HEK293 (cell line): ENCODE data around the gene RND2.

Source experiments
- CTCF ChIA-PET: fragments of 350-600 bp; formaldehyde crosslinking; extraction: SDS; loops from one replicate; lab custom pipeline; 2021; ENCODE audit warnings: antibody characterized with exemption; lab: Yijun Ruan, JAX
- POLR2A ChIA-PET: fragments of 300-600 bp; formaldehyde crosslinking; extraction: SDS; loops from one replicate; lab custom pipeline; 2020; ENCODE audit warnings: antibody characterized with exemption, inconsistent platforms; lab: Yijun Ruan, JAX
- H3K27ac ChIP-seq: fragments of 200-500 bp; sonication (Bioruptor generic); 2 replicates; pipeline ENCODE4 v1.5.1; 2014; ENCODE audit warnings: low read depth, low read length, control low read depth, inconsistent platforms; ENCODE audit errors: extremely low read depth
- H3K36me3 ChIP-seq, 2 experiments: fragments of 200-500 bp in 1 of 2; sonication (Bioruptor generic) in 1 of 2; 1 replicate in 1 of 2; 2 replicates in 1 of 2; pipeline ENCODE4 v1.5.1; 2014 to 2017; ENCODE audit warnings: inconsistent platforms in 2 of 2, low read length in 2 of 2; ENCODE audit not compliant: control insufficient read depth in 2 of 2, insufficient read depth in 1 of 2
- H3K4me1 ChIP-seq: fragments of 200-500 bp; sonication (Bioruptor generic); 2 replicates; pipeline ENCODE4 v1.5.1; 2014; ENCODE audit warnings: mild to moderate bottlenecking, low read length, inconsistent platforms; ENCODE audit not compliant: control insufficient read depth, insufficient read depth
- H3K4me3 ChIP-seq: 2 replicates; pipeline ENCODE4 v1.5.1; 2011; ENCODE audit warnings: low read depth, mild to moderate bottlenecking, control low read depth, low read length, moderate library complexity
- H3K9me3 ChIP-seq: fragments of 200-500 bp; sonication (Bioruptor generic); 2 replicates; pipeline ENCODE4 v1.5.1; 2014; ENCODE audit warnings: low read depth, low read length, inconsistent platforms; ENCODE audit not compliant: control insufficient read depth, insufficient read depth
- BCL11A ChIP-seq: fragments of 450-650 bp; formaldehyde crosslinking; IDR thresholded peaks from 2 replicates; pipeline ENCODE4 v1.5.1; 2016; ENCODE audit warnings: low read depth, missing biosample characterization, missing genetic modification characterization
- CTCF ChIP-seq: fragments of 450-650 bp; formaldehyde crosslinking; IDR thresholded peaks from 2 replicates; pipeline ENCODE4 v1.5.1; 2016; ENCODE audit warnings: missing biosample characterization, missing genetic modification characterization
- KLF17 ChIP-seq: fragments of 450-650 bp; formaldehyde crosslinking; IDR thresholded peaks from 2 replicates; pipeline ENCODE4 v1.5.1; 2016; ENCODE audit warnings: missing biosample characterization, missing genetic modification characterization
- PATZ1 ChIP-seq: fragments of 450-650 bp; formaldehyde crosslinking; IDR thresholded peaks from 2 replicates; pipeline ENCODE4 v1.5.1; 2016; ENCODE audit warnings: missing biosample characterization, missing genetic modification characterization
- SCRT2 ChIP-seq: fragments of 450-650 bp; formaldehyde crosslinking; IDR thresholded peaks from 2 replicates; pipeline ENCODE4 v1.5.1; 2016; ENCODE audit warnings: missing biosample characterization, missing genetic modification characterization
- SP7 ChIP-seq: fragments of 450-650 bp; formaldehyde crosslinking; IDR thresholded peaks from 2 replicates; pipeline ENCODE4 v1.5.1; 2016; ENCODE audit warnings: missing biosample characterization, missing genetic modification characterization
- ZBTB11 ChIP-seq: fragments of 450-650 bp; formaldehyde crosslinking; conservative IDR thresholded peaks from 2 replicates; pipeline ENCODE4 v1.5.1; 2016; ENCODE audit warnings: low read depth, missing biosample characterization, missing genetic modification characterization
- ZBTB48 ChIP-seq: fragments of 450-650 bp; formaldehyde crosslinking; IDR thresholded peaks from 2 replicates; pipeline ENCODE4 v1.5.1; 2016; ENCODE audit warnings: missing biosample characterization, missing genetic modification characterization
- ZBTB7A ChIP-seq: fragments of 450-650 bp; formaldehyde crosslinking; IDR thresholded peaks from 2 replicates; pipeline ENCODE4 v1.5.1; 2016; ENCODE audit warnings: low read depth, missing biosample characterization, missing genetic modification characterization
- ZFHX2 ChIP-seq: fragments of 450-650 bp; formaldehyde crosslinking; conservative IDR thresholded peaks from 2 replicates; pipeline ENCODE4 v1.5.1; 2016; ENCODE audit warnings: missing biosample characterization, missing genetic modification characterization
- ZFP69B ChIP-seq: fragments of 450-650 bp; formaldehyde crosslinking; IDR thresholded peaks from 2 replicates; pipeline ENCODE4 v1.5.1; 2016; ENCODE audit warnings: missing biosample characterization, missing genetic modification characterization
- ZNF121 ChIP-seq: fragments of 450-650 bp; formaldehyde crosslinking; IDR thresholded peaks from 2 replicates; pipeline ENCODE4 v1.5.1; 2016; ENCODE audit warnings: missing biosample characterization, missing genetic modification characterization
- ZNF146 ChIP-seq: fragments of 450-650 bp; formaldehyde crosslinking; IDR thresholded peaks from 2 replicates; pipeline ENCODE4 v1.5.1; 2016; ENCODE audit warnings: missing biosample characterization, missing genetic modification characterization
- ZNF169 ChIP-seq: fragments of 450-650 bp; formaldehyde crosslinking; IDR thresholded peaks from 2 replicates; pipeline ENCODE4 v1.5.1; 2016; ENCODE audit warnings: missing biosample characterization, missing genetic modification characterization
- ZNF202 ChIP-seq: fragments of 450-650 bp; formaldehyde crosslinking; IDR thresholded peaks from 2 replicates; pipeline ENCODE4 v1.5.1; 2016; ENCODE audit warnings: missing biosample characterization, missing genetic modification characterization, borderline replicate concordance
- ZNF211 ChIP-seq: fragments of 450-650 bp; formaldehyde crosslinking; IDR thresholded peaks from 2 replicates; pipeline ENCODE4 v1.5.1; 2016; ENCODE audit warnings: low read depth, missing biosample characterization, missing genetic modification characterization
- ZNF221 ChIP-seq: fragments of 450-650 bp; formaldehyde crosslinking; IDR thresholded peaks from 2 replicates; pipeline ENCODE4 v1.5.1; 2017; ENCODE audit warnings: missing biosample characterization, missing genetic modification characterization, borderline replicate concordance
- ZNF274 ChIP-seq, 2 experiments: fragments of 200-500 bp in 1 of 2; fragments of 450-650 bp in 1 of 2; sonication (Bioruptor generic) in 1 of 2; formaldehyde crosslinking in 1 of 2; IDR thresholded peaks; 2 replicates each; pipeline versions ENCODE4 v1.5.1 to v1.6.1; 2014 to 2016; ENCODE audit warnings: borderline replicate concordance in 1 of 2, inconsistent platforms in 1 of 2, low read length in 1 of 2, missing biosample characterization in 1 of 2, missing genetic modification characterization in 1 of 2
- ZNF366 ChIP-seq: fragments of 450-650 bp; formaldehyde crosslinking; conservative IDR thresholded peaks from 2 replicates; pipeline ENCODE4 v1.5.1; 2016; ENCODE audit warnings: missing biosample characterization, missing genetic modification characterization
- ZNF558 ChIP-seq: fragments of 450-650 bp; formaldehyde crosslinking; IDR thresholded peaks from 2 replicates; pipeline ENCODE4 v1.5.1; 2016; ENCODE audit warnings: missing biosample characterization, missing genetic modification characterization
- ZNF600 ChIP-seq: fragments of 450-650 bp; formaldehyde crosslinking; IDR thresholded peaks from 2 replicates; pipeline ENCODE4 v1.5.1; 2016; ENCODE audit warnings: missing biosample characterization, missing genetic modification characterization
- ZNF610 ChIP-seq: fragments of 450-650 bp; formaldehyde crosslinking; IDR thresholded peaks from 2 replicates; pipeline ENCODE4 v1.5.1; 2016; ENCODE audit warnings: missing biosample characterization, missing genetic modification characterization, borderline replicate concordance
- ZNF692 ChIP-seq: fragments of 450-650 bp; formaldehyde crosslinking; IDR thresholded peaks from 2 replicates; pipeline ENCODE4 v1.5.1; 2016; ENCODE audit warnings: missing biosample characterization, missing genetic modification characterization
- ZNF701 ChIP-seq: fragments of 450-650 bp; formaldehyde crosslinking; IDR thresholded peaks from 2 replicates; pipeline ENCODE4 v1.5.1; 2016; ENCODE audit warnings: missing biosample characterization, missing genetic modification characterization
- ZNF76 ChIP-seq: fragments of 450-650 bp; formaldehyde crosslinking; IDR thresholded peaks from 2 replicates; pipeline ENCODE4; 2016; ENCODE audit warnings: low read depth, missing biosample characterization, missing genetic modification characterization, borderline replicate concordance
- ZNF777 ChIP-seq: fragments of 450-650 bp; formaldehyde crosslinking; IDR thresholded peaks from 2 replicates; pipeline ENCODE4 v1.5.1; 2017; ENCODE audit warnings: missing biosample characterization, missing genetic modification characterization, borderline replicate concordance

RND2 gene

GRCh38 chr17:43021741-43022512 lies 3.1 kb upstream of the RND2 start, which contains the start of gene VAT1 (continued):
- TF ChIP-seq CTCF (tag by site-specific recombination) (peak; percentile 81), ZNF366 (tag by site-specific recombination) (no peak), SP7 (tag by site-specific recombination) (peak; percentile 66; the same call in 1 of the 2 replicates), ZFP69B (tag by site-specific recombination) (0 out of 2 replicates have a peak, but pooled peaks have one; percentile 53), KLF17 (tag by site-specific recombination) (no peak), ZNF221 (tag by site-specific recombination) (no peak), BCL11A (tag by site-specific recombination) (peak; percentile 54; the same call in 1 of the 2 replicates), PATZ1 (tag by site-specific recombination) (peak; percentile 44; the same call in 1 of the 2 replicates), ZNF600 (peak; percentile 97), ZNF274 (IDR thresholded peaks at IDR 0.05; ENCODE audit: low read length) (no peak), ZNF274 (tag by site-specific recombination; IDR thresholded peaks at IDR 0.05; ENCODE audit: borderline replicate concordance) (no peak), ZNF701 (tag by site-specific recombination) (no peak), ZNF610 (tag by site-specific recombination) (no peak), ZNF692 (tag by site-specific recombination) (peak; percentile 53; the same call in 1 of the 2 replicates), ZNF169 (tag by site-specific recombination) (no peak), SCRT2 (no peak), ZNF202 (no peak), ZFHX2 (tag by site-specific recombination) (peak; percentile 98), ZNF211 (tag by site-specific recombination) (no peak)

- Histone ChIP-seq H3K27ac (no peak overlapping the region; the same call in 1 of the 2 replicates), H3K4me3 (peak overlapping the region; percentile 52), H3K4me1 (no peaks in the 10 kb centered on the region; the same call in 1 of the 2 replicates), H3K9me3 (no peaks in the 10 kb centered on the region), H3K36me3 (peaks cover 0 to 14% of the 10 kb centered on the region in 2 experiments; a peak in 1 of 3 replicates)
- ChIA-PET POLR2A (interaction anchor here (0.6 to 1.4 kb wide), 4 partner anchors 21 to 506 kb away, joined by 4 to 10 read pairs (median 4); no protein-coding TSS in a partner anchor), CTCF (interaction anchor here (0.7 to 1.7 kb wide), 4 partner anchors 31 to 314 kb away, joined by 4 to 8 read pairs (median 4); no protein-coding TSS in a partner anchor)
- TF ChIP-seq ZBTB7A (tag by site-specific recombination) (0 out of 2 replicates have a peak, but pooled peaks have one; percentile 62), ZNF121 (no peak), ZNF558 (tag by site-specific recombination) (no peak), ZNF777 (tag by site-specific recombination) (0 out of 2 replicates have a peak, but pooled peaks have one; percentile 37), ZNF76 (tag by site-specific recombination) (peak; percentile 84), ZBTB48 (tag by site-specific recombination) (peak; percentile 79), ZNF146 (tag by site-specific recombination) (no peak), ZBTB11 (tag by site-specific recombination) (no peak)
Observed at GRCh38 chr17:43025290-43025657, 243 bp downstream of the RND2 start.
